ENCODE measurements around the gene CREG2. TPM values are rescaled to one million over a fixed set of nuclear protein-coding genes. Genes with fewer than 3 reads are reported as not detected.

CREG2 gene
- total RNA-seq, 1 experiment from 2014 or later: 119 TPM

GRCh38 chr2:101368376-101368775 is 18.9 kb downstream of the CREG2 start:
- no peaks in the 10 kb centered on the region for H3K27me3 Mint-ChIP-seq (ENCODE audit: insufficient read depth, unreplicated experiment)
- no TSS peak for BruUV-seq (replicated peaks)

GRCh38 chr2:101367508-101367907 is 19.8 kb downstream of the CREG2 start:
- H3K27me3 ChIP-seq (replicated peaks; ENCODE audit: control insufficient read depth, insufficient read depth, low read length): no peaks in the 10 kb centered on the region

More at GRCh38 chr2:101368376-101368775, 18.9 kb downstream of the CREG2 start:
- peaks cover 36% of the 10 kb centered on the region for H3K36me3 Mint-ChIP-seq (ENCODE audit: insufficient read depth, unreplicated experiment)
- Histone ChIP-seq H3K27me3 (replicated peaks; ENCODE audit: control insufficient read depth, insufficient read depth, low read length) (no peaks in the 10 kb centered on the region), H3K36me3 (ENCODE audit: control insufficient read depth, insufficient read depth, low read length) (peaks cover 1% of the 10 kb centered on the region), H3K9me3 (peaks cover 5% of the 10 kb centered on the region; the same call in 1 of the 2 replicates), H3K4me3 (ENCODE audit: low read depth, low read length) (no peak overlapping the region), H3K4me1 (peaks cover 28% of the 10 kb centered on the region)
- ChIA-PET POLR2A (no interaction called here), CTCF (no interaction called here)
- no peak for DNase-seq
- peaks cover 49% of the 10 kb centered on the region for H3K9me3 Mint-ChIP-seq (ENCODE audit: unreplicated experiment)
- no peak overlapping the region for H3K4me3 Mint-ChIP-seq (ENCODE audit: unreplicated experiment)
- TF ChIP-seq CTCF (IDR thresholded peaks at IDR 0.05; ENCODE audit: insufficient read depth in 1 of 2, low read depth in 1 of 2, low read length in 1 of 2, severe bottlenecking in 1 of 2, unreplicated experiment in 1 of 2): no peak
- H3K4me1 Mint-ChIP-seq (ENCODE audit: low read depth, unreplicated experiment): peaks cover 53% of the 10 kb centered on the region
- intact Hi-C loops (cut with micrococcal nuclease; ENCODE audit: unreplicated experiment): no loop called here
- peak overlapping the region; percentile 68 for H3K27ac Mint-ChIP-seq (ENCODE audit: unreplicated experiment)

GRCh38 chr2:101364878-101365277 is 22.4 kb downstream of the CREG2 start:
- BruUV-seq (replicated peaks): no TSS peak
- Histone ChIP-seq H3K36me3 (ENCODE audit: control insufficient read depth, insufficient read depth, low read length) (peaks cover 1% of the 10 kb centered on the region), H3K4me3 (ENCODE audit: low read depth, low read length) (no peak overlapping the region), H3K9me3 (0 out of 2 replicates have a peak, but pooled peaks cover 5% of the 10 kb centered on the region), H3K4me1 (peaks cover 37% of the 10 kb centered on the region), H3K27me3 (replicated peaks; ENCODE audit: control insufficient read depth, insufficient read depth, low read length) (no peaks in the 10 kb centered on the region)
- H3K27me3 Mint-ChIP-seq (ENCODE audit: insufficient read depth, unreplicated experiment): no peaks in the 10 kb centered on the region
- H3K4me1 Mint-ChIP-seq (ENCODE audit: low read depth, unreplicated experiment): peaks cover 47% of the 10 kb centered on the region
- ChIA-PET CTCF (interaction anchor here (0.6 kb wide), 1 partner anchor 107 kb away, joined by 3 read pairs; no protein-coding TSS in a partner anchor), POLR2A (no interaction called here)
- H3K9me3 Mint-ChIP-seq (ENCODE audit: unreplicated experiment): peaks cover 39% of the 10 kb centered on the region
- TF ChIP-seq CTCF (IDR thresholded peaks at IDR 0.05; ENCODE audit: insufficient read depth in 1 of 2, low read depth in 1 of 2, low read length in 1 of 2, severe bottlenecking in 1 of 2, unreplicated experiment in 1 of 2): no peak
- peak overlapping the region; percentile 76 for H3K27ac Mint-ChIP-seq (ENCODE audit: unreplicated experiment)
- intact Hi-C loops (cut with micrococcal nuclease; ENCODE audit: unreplicated experiment): loop anchor here (5.0 kb wide), 1 partner anchor 332 kb away; the partner anchor contains the start of gene MAP4K4
- peaks cover 42% of the 10 kb centered on the region for H3K36me3 Mint-ChIP-seq (ENCODE audit: insufficient read depth, unreplicated experiment)
- no peak overlapping the region for H3K4me3 Mint-ChIP-seq (ENCODE audit: unreplicated experiment)
- DNase-seq: no peak

More at GRCh38 chr2:101367508-101367907, 19.8 kb downstream of the CREG2 start:
- ChIA-PET POLR2A (interaction anchor here (0.7 kb wide), 1 partner anchor 95 kb away, joined by 3 read pairs; no protein-coding TSS in a partner anchor), CTCF (interaction anchor here (0.6 kb wide), 1 partner anchor 19 kb away, joined by 3 read pairs; no protein-coding TSS in a partner anchor)
- peaks cover 52% of the 10 kb centered on the region for H3K4me1 Mint-ChIP-seq (ENCODE audit: low read depth, unreplicated experiment)
- H3K27ac Mint-ChIP-seq (ENCODE audit: unreplicated experiment): peak overlapping the region; percentile 68
- Histone ChIP-seq H3K4me3 (ENCODE audit: low read depth, low read length) (no peak overlapping the region), H3K36me3 (ENCODE audit: control insufficient read depth, insufficient read depth, low read length) (peaks cover 1% of the 10 kb centered on the region), H3K9me3 (0 out of 2 replicates have a peak, but pooled peaks cover 5% of the 10 kb centered on the region), H3K4me1 (peaks cover 31% of the 10 kb centered on the region)
- TF ChIP-seq CTCF (IDR thresholded peaks at IDR 0.05; ENCODE audit: insufficient read depth in 1 of 2, low read depth in 1 of 2, low read length in 1 of 2, severe bottlenecking in 1 of 2, unreplicated experiment in 1 of 2): no peak
- H3K9me3 Mint-ChIP-seq (ENCODE audit: unreplicated experiment): peaks cover 50% of the 10 kb centered on the region
- intact Hi-C loops (cut with micrococcal nuclease; ENCODE audit: unreplicated experiment): no loop called here
- no peak overlapping the region for H3K4me3 Mint-ChIP-seq (ENCODE audit: unreplicated experiment)
- no TSS peak for BruUV-seq (replicated peaks)
- peaks cover 36% of the 10 kb centered on the region for H3K36me3 Mint-ChIP-seq (ENCODE audit: insufficient read depth, unreplicated experiment)
- no peaks in the 10 kb centered on the region for H3K27me3 Mint-ChIP-seq (ENCODE audit: insufficient read depth, unreplicated experiment)
- no peak for DNase-seq
